H1 (cell line): ENCODE data around the gene DLG1.
"Not testable (repeated sequence)": the region's sequence is repeated elsewhere in the genome, so short reads cannot be mapped to it uniquely, and the experiment has no call there.

ENCODE experiments used
- CEBPB ChIP-seq: IDR thresholded peaks from 2 replicates; pipeline ENCODE4 v1.6.1; 2012; ENCODE audit warnings: low read depth, low read length
- EGR1 ChIP-seq: IDR thresholded peaks from 2 replicates; pipeline ENCODE4 v1.6.1; 2011; ENCODE audit warnings: low read depth, low read length, borderline replicate concordance
- EZH2 ChIP-seq: fragments of 200-600 bp; sonication (generic); IDR thresholded peaks from 2 replicates; pipeline ENCODE4 v1.7.1; 2012; ENCODE audit warnings: low read depth, mild to moderate bottlenecking, moderate library complexity, low read length, inconsistent platforms; ENCODE audit not compliant: severe bottlenecking
- GABPA ChIP-seq: IDR thresholded peaks from 2 replicates; pipeline ENCODE4 v1.6.1; 2011; ENCODE audit warnings: mild to moderate bottlenecking, low read length, moderate library complexity, borderline replicate concordance; ENCODE audit not compliant: insufficient read depth
- JUND ChIP-seq: IDR thresholded peaks from 2 replicates; pipeline ENCODE4 v1.6.1; 2011; ENCODE audit warnings: mild to moderate bottlenecking, improper control_type of control experiment, low read length
- POLR2A ChIP-seq, 2 experiments: IDR thresholded peaks; 1 replicate in 1 of 2; 2 replicates in 1 of 2; pipeline ENCODE4 v1.6.1; 2011; ENCODE audit warnings: low read depth in 2 of 2, low read length in 2 of 2, mild to moderate bottlenecking in 2 of 2; ENCODE audit errors: control extremely low read depth in 1 of 2
- POLR2AphosphoS5 ChIP-seq: IDR thresholded peaks from 2 replicates; pipeline ENCODE4 v1.6.1; 2011; ENCODE audit warnings: low read depth, low read length
- RAD21 ChIP-seq, 2 experiments: IDR thresholded peaks in 1 of 2; conservative IDR thresholded peaks in 1 of 2; 2 replicates each; pipeline ENCODE4 v1.6.1; 2011; ENCODE audit warnings: low read depth in 2 of 2, low read length in 2 of 2, improper control_type of control experiment in 1 of 2, inconsistent platforms in 1 of 2, mild to moderate bottlenecking in 1 of 2, moderate library complexity in 1 of 2
- SP1 ChIP-seq: IDR thresholded peaks from 2 replicates; pipeline ENCODE4 v1.6.1; 2011; ENCODE audit warnings: low read depth, low read length
- TEAD4 ChIP-seq: IDR thresholded peaks from 2 replicates; pipeline ENCODE4 v1.6.1; 2012; ENCODE audit warnings: low read depth, low read length, inconsistent platforms, mixed read lengths
- ZNF274 ChIP-seq: IDR thresholded peaks from 2 replicates; pipeline ENCODE4 v1.7.0; 2012; ENCODE audit warnings: low read length, borderline replicate concordance; ENCODE audit errors: extremely low read depth
- TF ChIP-seq, protein P1 (sequence below), 3 experiments: IDR thresholded peaks; 1 replicate in 2 of 3; 2 replicates in 1 of 3; pipeline versions ENCODE4 v1.5.1 to v1.6.1; 2011; ENCODE audit warnings: low read length in 3 of 3, mild to moderate bottlenecking in 3 of 3, inconsistent platforms in 2 of 3, low read depth in 1 of 3, moderate library complexity in 1 of 3; ENCODE audit not compliant: insufficient read depth in 1 of 3; ENCODE audit errors: control extremely low read depth in 1 of 3
- TF ChIP-seq, protein P2 (sequence below): IDR thresholded peaks from 2 replicates; pipeline ENCODE4 v1.6.1; 2012; ENCODE audit warnings: inconsistent platforms

DNA sequence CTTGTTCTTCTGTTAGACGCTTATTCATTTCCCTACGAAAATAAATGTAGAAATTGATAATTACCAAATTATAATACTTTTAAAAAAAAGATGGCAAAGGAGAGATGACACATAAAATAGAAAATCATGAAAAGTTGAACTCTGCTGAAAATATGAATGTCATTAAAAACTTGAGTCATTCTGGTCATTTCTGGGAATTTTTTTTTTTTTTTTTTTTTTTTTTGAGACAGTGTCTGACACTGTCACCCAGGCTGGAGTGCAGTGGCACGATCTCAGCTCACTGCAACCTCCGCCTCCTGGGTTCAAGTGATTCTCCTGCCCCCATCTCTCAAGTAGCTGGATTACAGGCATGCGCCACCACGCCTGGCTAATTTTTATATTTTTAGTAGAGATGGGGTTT, 246.8 kb downstream of the DLG1 start:
- TF ChIP-seq GABPA; RAD21 (IDR thresholded peaks at IDR 0.05 in 1 of 2, conservative IDR thresholded peaks at IDR 0.05 in 1 of 2; ENCODE audit: low read depth in 2 of 2, low read length in 2 of 2); SP1; POLR2AphosphoS5; TEAD4; EGR1; EZH2; ZNF274; CEBPB; POLR2A (IDR thresholded peaks at IDR 0.05; ENCODE audit: control extremely low read depth in 1 of 2, low read depth in 2 of 2, low read length in 2 of 2); JUND: not testable (repeated sequence)
- TF ChIP-seq, protein P1, sequence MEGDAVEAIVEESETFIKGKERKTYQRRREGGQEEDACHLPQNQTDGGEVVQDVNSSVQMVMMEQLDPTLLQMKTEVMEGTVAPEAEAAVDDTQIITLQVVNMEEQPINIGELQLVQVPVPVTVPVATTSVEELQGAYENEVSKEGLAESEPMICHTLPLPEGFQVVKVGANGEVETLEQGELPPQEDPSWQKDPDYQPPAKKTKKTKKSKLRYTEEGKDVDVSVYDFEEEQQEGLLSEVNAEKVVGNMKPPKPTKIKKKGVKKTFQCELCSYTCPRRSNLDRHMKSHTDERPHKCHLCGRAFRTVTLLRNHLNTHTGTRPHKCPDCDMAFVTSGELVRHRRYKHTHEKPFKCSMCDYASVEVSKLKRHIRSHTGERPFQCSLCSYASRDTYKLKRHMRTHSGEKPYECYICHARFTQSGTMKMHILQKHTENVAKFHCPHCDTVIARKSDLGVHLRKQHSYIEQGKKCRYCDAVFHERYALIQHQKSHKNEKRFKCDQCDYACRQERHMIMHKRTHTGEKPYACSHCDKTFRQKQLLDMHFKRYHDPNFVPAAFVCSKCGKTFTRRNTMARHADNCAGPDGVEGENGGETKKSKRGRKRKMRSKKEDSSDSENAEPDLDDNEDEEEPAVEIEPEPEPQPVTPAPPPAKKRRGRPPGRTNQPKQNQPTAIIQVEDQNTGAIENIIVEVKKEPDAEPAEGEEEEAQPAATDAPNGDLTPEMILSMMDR (IDR thresholded peaks at IDR 0.05; ENCODE audit: control extremely low read depth in 1 of 3, insufficient read depth in 1 of 3, low read depth in 1 of 3, low read length in 3 of 3), result not testable (repeated sequence)
- TF ChIP-seq, protein P2, sequence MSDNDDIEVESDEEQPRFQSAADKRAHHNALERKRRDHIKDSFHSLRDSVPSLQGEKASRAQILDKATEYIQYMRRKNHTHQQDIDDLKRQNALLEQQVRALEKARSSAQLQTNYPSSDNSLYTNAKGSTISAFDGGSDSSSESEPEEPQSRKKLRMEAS, result not testable (repeated sequence)
